Uterus (tissue), 4 donors: ENCODE data around the gene CDH13. TPM values are rescaled to one million over a fixed set of nuclear protein-coding genes. Genes with fewer than 3 reads are reported as not detected.

ENCODE experiments used
- DNase-seq, 2 donors: peaks; one replicate each; pipeline ENCODE4 v3.0.0-alpha.2; 2019 to 2020
- H3K27ac ChIP-seq, 2 donors: fragments of 200-600 bp; sonication (generic); 1 replicate in 1 of 2; 2 replicates in 1 of 2; pipeline ENCODE4 v1.5.1; 2016 to 2018
- H3K27me3 ChIP-seq, 2 donors: fragments of 200-600 bp; sonication (generic); one replicate each; pipeline ENCODE4 v1.5.1; 2018 to 2019; ENCODE audit warnings: control low read depth in 1 of 2
- H3K36me3 ChIP-seq, 2 donors: fragments of 200-600 bp; sonication (generic); one replicate each; pipeline ENCODE4 v1.5.1; 2019; ENCODE audit warnings: control low read depth in 1 of 2
- H3K4me1 ChIP-seq, 2 donors: fragments of 200-600 bp; sonication (generic); one replicate each; pipeline ENCODE4 v1.5.1; 2018 to 2019; ENCODE audit warnings: control low read depth in 1 of 2
- H3K4me3 ChIP-seq, 2 donors: fragments of 200-600 bp; sonication (generic); 1 replicate in 1 of 2; 2 replicates in 1 of 2; pipeline ENCODE4 v1.5.1; 2018 to 2019; ENCODE audit warnings: mild to moderate bottlenecking in 1 of 2
- H3K9me3 ChIP-seq, 2 donors: fragments of 200-600 bp; sonication (generic); one replicate each; pipeline ENCODE4 v1.5.1; 2019; ENCODE audit warnings: control low read depth in 1 of 2
- POLR2A ChIP-seq, 2 donors: fragments of 450-650 bp; IDR thresholded peaks; one replicate each; pipeline ENCODE4 v1.6.1; 2016; ENCODE audit warnings: antibody characterized with exemption in 2 of 2, mild to moderate bottlenecking in 1 of 2, moderate library complexity in 1 of 2
- intact Hi-C: fragments of 100-400 bp; cut with DNase I; formaldehyde crosslinking; loops from one replicate; pipeline ENCODE4 v1.15.1; 2023; ENCODE audit warnings: low total_unique reads
- total RNA-seq, 4 donors: library from RNA; depleted of rRNA in 3 of 4; stranded (reverse); fragments of >200 nt in 3 of 4; gene quantifications; one replicate each; pipeline versions ENCODE4 v1.1.0 to v1.2.4, GENCODE V29; 2014 to 2023
- TF ChIP-seq, protein P1 (sequence below), 4 experiments: fragments of 200-600 bp in 2 of 4; fragments of 450-650 bp in 2 of 4; sonication (generic) in 2 of 4; IDR thresholded peaks; one replicate each; pipeline ENCODE4 v1.5.1; 2016 to 2019; ENCODE audit warnings: antibody characterized with exemption in 4 of 4, mild to moderate bottlenecking in 2 of 4, moderate library complexity in 1 of 4
- donor health status: DM: yes; HTN: yes; CAD: no.

Gene CDH13
- total RNA-seq, 4 donors from 2014 or later = 49.1 to 99.4 (median 82.7) TPM

GRCh38 chr16:82855471-82855870, 228.7 kb downstream of the CDH13 start:
- no peak for DNase-seq
- no peaks in the 10 kb centered on the region for H3K9me3 ChIP-seq
- H3K27ac ChIP-seq = no peak overlapping the region
- no peaks in the 10 kb centered on the region for H3K27me3 ChIP-seq
- no peak overlapping the region for H3K4me3 ChIP-seq
- H3K4me1 ChIP-seq = no peaks in the 10 kb centered on the region
- no peaks in the 10 kb centered on the region for H3K36me3 ChIP-seq
- TF ChIP-seq, protein P1, sequence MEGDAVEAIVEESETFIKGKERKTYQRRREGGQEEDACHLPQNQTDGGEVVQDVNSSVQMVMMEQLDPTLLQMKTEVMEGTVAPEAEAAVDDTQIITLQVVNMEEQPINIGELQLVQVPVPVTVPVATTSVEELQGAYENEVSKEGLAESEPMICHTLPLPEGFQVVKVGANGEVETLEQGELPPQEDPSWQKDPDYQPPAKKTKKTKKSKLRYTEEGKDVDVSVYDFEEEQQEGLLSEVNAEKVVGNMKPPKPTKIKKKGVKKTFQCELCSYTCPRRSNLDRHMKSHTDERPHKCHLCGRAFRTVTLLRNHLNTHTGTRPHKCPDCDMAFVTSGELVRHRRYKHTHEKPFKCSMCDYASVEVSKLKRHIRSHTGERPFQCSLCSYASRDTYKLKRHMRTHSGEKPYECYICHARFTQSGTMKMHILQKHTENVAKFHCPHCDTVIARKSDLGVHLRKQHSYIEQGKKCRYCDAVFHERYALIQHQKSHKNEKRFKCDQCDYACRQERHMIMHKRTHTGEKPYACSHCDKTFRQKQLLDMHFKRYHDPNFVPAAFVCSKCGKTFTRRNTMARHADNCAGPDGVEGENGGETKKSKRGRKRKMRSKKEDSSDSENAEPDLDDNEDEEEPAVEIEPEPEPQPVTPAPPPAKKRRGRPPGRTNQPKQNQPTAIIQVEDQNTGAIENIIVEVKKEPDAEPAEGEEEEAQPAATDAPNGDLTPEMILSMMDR (IDR thresholded peaks at IDR 0.05) = no peak
- no peak for TF ChIP-seq POLR2A (IDR thresholded peaks at IDR 0.05)
- intact Hi-C loops = no loop called here

GRCh38 chr16:82857693-82858365, 231.1 kb downstream of the CDH13 start:
- Histone ChIP-seq H3K4me3 (no peak overlapping the region), H3K27me3 (no peaks in the 10 kb centered on the region), H3K9me3 (no peaks in the 10 kb centered on the region), H3K36me3 (no peaks in the 10 kb centered on the region), H3K4me1 (no peaks in the 10 kb centered on the region), H3K27ac (no peak overlapping the region)
- no peak for DNase-seq
- TF ChIP-seq POLR2A (IDR thresholded peaks at IDR 0.05) = no peak
- TF ChIP-seq, protein P1 (IDR thresholded peaks at IDR 0.05) = no peak
- intact Hi-C loops = no loop called here

- TF ChIP-seq POLR2A (IDR thresholded peaks at IDR 0.05) = no peak
- TF ChIP-seq, protein P1 (IDR thresholded peaks at IDR 0.05) = no peak
- no peaks in the 10 kb centered on the region for H3K4me1 ChIP-seq
- intact Hi-C loops = no loop called here
- H3K36me3 ChIP-seq = no peaks in the 10 kb centered on the region
- no peak overlapping the region for H3K27ac ChIP-seq
- no peaks in the 10 kb centered on the region for H3K9me3 ChIP-seq
- no peak overlapping the region for H3K4me3 ChIP-seq
- H3K27me3 ChIP-seq = no peaks in the 10 kb centered on the region
- DNase-seq = no peak
Observed at GRCh38 chr16:82859662-82860061, 232.9 kb downstream of the CDH13 start.

- no peak for DNase-seq
- H3K27ac ChIP-seq = no peak overlapping the region
- no peaks in the 10 kb centered on the region for H3K9me3 ChIP-seq
- no peaks in the 10 kb centered on the region for H3K4me1 ChIP-seq
- no peaks in the 10 kb centered on the region for H3K36me3 ChIP-seq
- H3K27me3 ChIP-seq = no peaks in the 10 kb centered on the region
- no peak overlapping the region for H3K4me3 ChIP-seq
- TF ChIP-seq, protein P1 (IDR thresholded peaks at IDR 0.05) = no peak
- no peak for TF ChIP-seq POLR2A (IDR thresholded peaks at IDR 0.05)
- intact Hi-C loops = no loop called here
Observed at GRCh38 chr16:82860071-82860470, 233.3 kb downstream of the CDH13 start.

GRCh38 chr16:82862057-82862456, 235.3 kb downstream of the CDH13 start:
- intact Hi-C loops = no loop called here
- H3K36me3 ChIP-seq = no peaks in the 10 kb centered on the region

More at GRCh38 chr16:82862057-82862456, 235.3 kb downstream of the CDH13 start:
- no peak for DNase-seq
- Histone ChIP-seq H3K4me1 (no peaks in the 10 kb centered on the region), H3K27me3 (no peaks in the 10 kb centered on the region), H3K9me3 (no peaks in the 10 kb centered on the region), H3K4me3 (no peak overlapping the region), H3K27ac (no peak overlapping the region)
- TF ChIP-seq, protein P1 (IDR thresholded peaks at IDR 0.05) = no peak
- no peak for TF ChIP-seq POLR2A (IDR thresholded peaks at IDR 0.05)
